Endometrial microvascular endothelial cells (primary cell): Measurements from ENCODE around the gene FGD2. TPM values are rescaled to one million over a fixed set of nuclear protein-coding genes. Genes with fewer than 3 reads are reported as not detected.

Source experiments
- in situ Hi-C: cut with HindIII; loops from 2 replicates; pipeline ENCODE4 v1.10.0; 2017; ENCODE audit warnings: low sequenced_read_pairs, low pct_unique_long_range_greater_than_20kb; ENCODE audit errors: inconsistent ontology term
- total RNA-seq: library from RNA; depleted of rRNA; stranded (reverse); fragments of >200 nt; gene quantifications from one replicate; pipeline ENCODE4 v1.2.3, GENCODE V29; 2015; ENCODE audit errors: inconsistent ontology term

Gene FGD2
- total RNA-seq, 1 donor from 2014 or later = not detected

DNA sequence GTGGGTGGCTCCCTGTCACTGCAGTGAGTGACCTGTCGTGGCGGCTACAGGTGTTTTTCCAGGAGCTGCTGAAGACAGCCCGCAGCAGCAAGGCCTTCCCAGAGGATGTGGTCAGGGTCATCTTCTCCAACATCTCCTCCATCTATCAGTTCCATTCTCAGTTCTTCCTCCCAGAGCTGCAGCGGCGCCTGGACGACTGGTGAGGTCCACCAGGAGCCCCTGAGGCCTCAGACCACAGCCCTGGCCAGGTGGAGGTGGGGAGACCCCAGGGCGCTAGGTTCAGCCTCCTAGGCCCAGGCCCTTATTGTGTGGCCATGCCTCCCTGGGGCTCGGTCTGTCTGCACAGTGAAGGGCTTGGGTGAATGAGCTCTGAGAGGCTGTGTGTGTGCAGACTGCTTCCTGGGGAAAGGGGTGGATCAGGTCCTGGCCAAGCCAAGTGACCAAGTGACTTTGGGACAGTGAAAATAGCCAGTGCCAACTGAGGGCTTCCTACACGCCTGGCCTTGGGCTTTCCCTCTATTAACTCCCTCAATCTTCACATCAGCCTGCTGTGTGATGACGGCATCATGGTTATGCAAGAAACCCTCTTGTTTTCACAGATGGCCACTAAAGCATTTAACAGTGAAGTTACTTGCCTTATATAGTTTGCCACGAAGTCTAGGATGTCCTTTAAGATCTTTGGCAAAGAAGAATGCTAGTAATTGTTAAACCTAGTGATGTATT is 6.4 kb downstream of the FGD2 start:
- in situ Hi-C loops = no loop called here

- in situ Hi-C loops = no loop called here
Measured at GRCh38 chr6:37013516-37014491, 8.3 kb downstream of the FGD2 start.

- in situ Hi-C loops = no loop called here
Measured at GRCh38 chr6:37014667-37015066, 9.2 kb downstream of the FGD2 start.

DNA sequence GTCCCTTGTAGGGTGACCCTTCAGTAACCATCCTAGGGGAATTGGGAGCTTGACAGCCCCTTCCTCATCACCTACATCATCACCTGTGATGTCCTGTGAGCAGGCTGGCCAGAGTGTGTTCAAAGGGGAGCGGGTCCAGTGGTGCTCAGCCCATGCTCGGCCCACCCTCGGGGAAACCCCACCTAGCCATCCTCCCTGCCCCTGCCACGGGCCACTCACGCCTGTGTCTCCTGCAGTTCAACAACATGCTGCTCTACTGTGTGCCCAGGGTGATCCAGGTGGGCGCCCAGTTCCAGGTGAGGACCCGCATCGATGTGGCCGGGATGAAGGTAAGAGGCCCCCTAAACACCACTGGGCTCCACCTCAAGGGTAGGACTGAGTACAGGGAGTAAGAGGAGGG is 10.1 kb downstream of the FGD2 start:
- in situ Hi-C loops = no loop called here

DNA sequence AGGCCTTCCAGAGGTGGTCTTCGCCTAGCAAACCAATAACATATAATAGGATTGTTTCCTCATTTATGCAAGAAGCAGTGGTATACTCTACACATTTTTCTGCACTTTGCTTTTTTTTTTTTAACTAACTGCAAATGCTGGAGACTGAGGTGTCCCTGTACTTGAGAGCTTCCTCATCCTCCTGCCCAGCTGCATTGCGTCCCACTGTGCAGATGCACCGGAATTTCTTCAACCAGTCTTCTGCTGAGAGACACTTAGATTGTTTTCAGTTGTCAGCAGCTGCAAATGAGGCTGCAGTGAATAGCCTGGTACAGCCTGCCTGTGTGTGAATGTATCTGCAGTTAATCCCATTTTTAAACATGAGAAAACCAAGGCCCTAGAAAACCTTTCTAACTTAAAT is 11.5 kb downstream of the FGD2 start:
- in situ Hi-C loops = no loop called here

- in situ Hi-C loops = no loop called here
Measured at GRCh38 chr6:37017606-37018197, 12.2 kb downstream of the FGD2 start.

DNA sequence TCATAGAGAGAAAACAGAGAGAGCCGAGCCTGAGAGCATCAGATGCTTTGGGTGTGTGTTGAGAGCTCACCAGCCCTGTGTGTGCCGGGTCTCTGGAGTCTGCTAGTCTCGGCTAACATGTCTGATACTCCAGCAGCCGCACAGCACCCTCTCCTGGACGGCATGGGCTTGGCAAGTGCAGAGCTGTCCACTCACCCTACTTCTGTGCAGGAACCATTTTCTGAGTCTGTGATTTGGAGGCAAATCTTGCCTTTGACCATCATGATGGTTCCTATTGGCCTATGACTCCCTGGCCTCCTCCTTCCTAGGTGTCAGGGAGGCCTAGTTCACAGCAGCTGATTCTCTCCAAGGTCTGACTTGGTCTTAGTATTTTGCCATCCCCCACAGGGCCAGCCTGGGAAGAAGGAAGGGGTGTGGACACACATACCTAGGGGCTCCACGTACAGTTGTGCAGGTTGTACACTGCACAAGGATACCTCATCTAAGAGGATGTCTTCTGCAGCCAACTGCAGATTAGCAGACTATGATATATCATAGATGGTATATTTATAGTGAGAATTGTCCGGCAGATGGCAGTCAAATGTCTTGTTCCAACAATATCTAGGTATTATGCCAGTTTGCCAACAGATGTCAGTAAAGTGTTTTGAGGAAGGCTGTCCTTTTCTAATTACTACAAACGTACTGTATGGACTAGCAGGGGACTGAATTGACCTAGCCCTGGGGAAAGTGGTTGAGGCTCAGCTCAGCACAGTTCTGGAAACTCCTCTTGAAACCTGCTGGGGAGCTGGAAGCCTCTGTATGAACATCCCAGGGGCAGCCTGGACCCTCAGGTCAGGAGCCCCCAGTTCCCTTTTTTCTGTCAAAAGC is 13.0 kb downstream of the FGD2 start:
- in situ Hi-C loops = no loop called here

DNA sequence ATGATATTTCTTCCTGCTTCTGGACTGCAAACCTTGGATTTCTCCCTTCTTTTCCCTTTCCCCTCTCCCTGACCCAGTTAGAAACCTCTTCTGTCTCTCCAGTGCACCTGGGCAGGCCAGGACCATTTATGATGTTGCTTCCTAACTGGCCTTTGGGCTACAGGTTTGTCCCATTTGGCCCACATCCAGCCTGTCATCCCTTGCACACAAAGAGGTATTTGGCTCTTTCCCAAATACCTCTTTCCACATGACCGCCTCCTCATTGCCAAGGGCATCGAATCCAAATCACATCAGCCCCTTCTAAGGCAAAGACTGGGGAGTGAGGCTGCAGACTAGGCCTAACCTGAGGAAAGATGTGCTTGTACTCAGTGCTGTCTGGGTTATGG is 13.6 kb downstream of the FGD2 start:
- in situ Hi-C loops = no loop called here

DNA sequence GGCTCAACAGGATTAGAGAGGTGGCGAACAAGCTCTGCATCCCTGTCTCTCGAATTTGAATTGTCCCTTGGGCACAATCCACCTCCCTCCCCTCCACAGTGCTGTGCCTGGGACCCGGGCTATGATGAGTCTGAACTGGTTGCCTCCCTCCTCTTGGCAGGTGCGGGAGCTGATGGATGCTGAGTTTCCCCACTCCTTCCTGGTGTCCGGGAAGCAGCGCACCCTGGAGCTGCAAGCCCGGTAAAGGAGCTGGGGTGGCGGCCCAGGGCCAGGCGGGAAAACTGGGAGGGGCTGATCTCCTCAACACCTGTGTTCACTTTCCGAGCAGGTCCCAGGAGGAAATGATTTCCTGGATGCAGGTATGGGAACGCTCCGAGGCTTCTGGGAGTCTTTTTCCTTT is 14.9 kb downstream of the FGD2 start:
- in situ Hi-C loops = no loop called here

DNA sequence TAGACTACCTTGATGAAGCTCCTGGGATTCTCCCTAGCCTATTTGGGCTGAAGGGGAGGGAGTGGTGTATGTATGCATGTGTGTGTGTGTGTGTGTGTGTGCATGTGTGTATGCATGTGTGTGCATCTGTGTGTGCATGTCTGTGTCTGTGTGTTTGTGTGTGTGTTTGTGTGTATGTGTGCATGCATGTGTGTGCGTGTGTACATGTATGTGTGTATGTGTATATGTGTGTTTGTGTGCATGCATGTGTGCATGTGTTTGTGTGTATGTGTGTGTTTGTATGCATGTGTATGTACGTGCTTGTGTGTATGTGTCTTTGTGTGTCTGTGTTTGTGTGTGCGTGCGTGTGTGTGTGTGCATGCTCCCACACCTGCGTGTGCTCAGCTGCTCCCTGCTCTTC is 15.4 kb downstream of the FGD2 start:
- in situ Hi-C loops = no loop called here

DNA sequence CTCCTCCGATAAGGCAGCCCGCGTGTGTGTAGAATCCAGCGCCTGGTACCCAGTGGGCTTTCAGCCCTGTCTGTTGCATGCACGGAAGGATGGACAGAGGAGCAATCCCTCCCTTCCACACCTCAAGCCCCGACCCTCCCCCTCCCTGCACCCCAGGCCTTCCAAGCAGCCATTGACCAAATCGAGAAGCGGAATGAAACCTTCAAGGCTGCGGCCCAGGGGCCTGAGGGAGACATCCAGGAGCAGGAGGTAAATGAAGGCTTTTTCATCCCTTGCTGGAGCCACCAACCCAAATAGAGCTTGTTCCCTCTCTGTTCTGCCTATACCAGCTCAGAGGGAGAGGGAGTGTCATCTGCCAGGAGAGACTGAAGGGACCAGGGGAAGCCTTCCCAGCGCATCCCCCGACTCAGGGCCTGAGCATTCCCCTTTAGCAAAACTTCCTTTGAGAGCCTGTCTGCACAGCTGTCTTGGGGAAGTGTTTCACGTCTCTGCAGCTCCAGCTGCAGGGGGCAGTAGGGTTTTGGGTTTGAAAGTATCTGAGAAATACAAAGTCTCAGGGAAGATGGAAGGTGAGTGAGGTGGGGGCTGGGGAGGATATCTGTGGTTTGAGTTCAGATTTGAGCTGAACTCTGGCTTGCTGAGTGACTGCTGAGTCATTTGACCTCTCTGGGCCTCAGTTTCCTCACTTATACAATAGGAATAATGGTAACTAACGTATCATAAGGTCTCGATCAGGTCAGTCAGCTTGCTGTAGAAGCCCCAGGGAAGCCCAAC is 16.1 kb downstream of the FGD2 start:
- in situ Hi-C loops = no loop called here

DNA sequence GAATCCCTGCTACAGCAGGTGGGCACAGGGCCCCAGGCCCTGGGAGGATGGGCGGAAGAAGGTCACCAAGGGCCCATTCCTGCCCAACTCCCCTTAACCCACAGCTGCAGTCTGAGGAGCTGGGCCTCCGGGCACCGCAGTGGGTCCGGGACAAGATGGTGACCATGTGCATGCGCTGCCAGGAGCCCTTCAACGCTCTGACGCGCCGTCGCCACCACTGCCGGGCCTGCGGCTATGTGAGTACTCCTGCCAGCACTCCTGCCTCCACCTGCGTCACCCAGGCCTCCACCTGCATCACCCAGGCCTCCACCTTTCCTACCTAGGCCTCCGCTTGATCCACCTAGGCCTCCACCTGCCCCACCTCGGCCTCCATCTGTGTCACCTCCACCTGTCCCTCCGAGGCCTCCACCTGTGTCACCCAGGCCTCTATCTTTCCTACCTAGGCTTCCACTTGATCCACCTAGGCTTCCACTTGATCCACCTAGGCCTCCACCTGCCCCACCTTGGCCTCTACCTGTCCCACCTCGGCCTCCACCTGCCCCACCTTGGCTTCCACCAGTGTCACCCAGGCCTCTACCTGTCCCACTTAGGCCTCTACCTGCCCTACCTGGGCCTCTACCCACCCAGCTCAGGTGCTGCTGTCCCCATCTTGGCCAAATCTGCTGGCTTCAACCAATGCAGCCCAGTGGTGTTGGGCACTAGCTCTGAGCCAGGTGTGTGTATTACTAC is 16.8 kb downstream of the FGD2 start:
- in situ Hi-C loops = no loop called here

- in situ Hi-C loops = no loop called here
Measured at GRCh38 chr6:37024656-37025337, 19.3 kb downstream of the FGD2 start.

DNA sequence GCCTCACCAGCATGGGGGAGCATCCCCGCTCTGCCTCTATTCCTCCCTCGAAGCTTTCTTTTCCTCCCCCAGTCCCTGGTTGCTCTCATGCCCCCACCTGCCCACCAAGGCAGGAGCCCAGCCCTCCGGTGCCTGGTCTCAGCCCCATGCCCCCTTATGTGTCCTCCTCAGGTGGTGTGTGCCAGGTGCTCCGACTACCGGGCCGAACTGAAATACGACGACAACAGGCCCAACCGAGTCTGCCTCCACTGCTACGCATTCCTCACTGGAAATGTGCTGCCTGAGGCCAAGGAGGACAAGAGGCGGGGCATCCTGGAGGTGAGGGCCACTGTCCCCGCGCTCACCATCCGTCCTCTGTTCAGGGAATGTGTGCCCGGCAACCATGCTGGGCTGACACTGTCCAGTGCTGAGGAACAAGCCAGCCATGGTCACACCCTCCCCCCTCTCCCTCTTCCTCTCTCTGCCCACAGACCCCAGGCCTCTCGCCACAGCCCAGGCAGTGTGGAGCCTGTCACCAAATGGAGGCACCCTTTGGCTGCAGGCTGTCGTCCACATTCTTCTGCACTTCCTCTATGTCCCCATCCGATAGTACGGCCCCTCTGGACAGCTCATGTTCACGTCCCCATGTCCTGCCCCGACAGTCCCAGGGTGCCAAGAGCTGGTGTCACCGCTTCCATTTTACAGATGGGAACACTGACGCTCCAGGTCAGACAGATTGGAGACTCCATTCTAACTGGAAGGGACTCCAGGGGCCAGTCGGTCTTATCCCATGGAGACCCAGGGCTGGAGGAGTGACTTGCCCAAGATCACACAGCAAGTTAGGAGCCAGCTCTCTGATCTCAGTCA is 20.4 kb downstream of the FGD2 start:
- in situ Hi-C loops = no loop called here

- in situ Hi-C loops = no loop called here
Measured at GRCh38 chr6:37027036-37027720, 21.7 kb downstream of the FGD2 start.
